ENCODE data around the gene NCOA7.

- TF ChIP-seq, protein P1, sequence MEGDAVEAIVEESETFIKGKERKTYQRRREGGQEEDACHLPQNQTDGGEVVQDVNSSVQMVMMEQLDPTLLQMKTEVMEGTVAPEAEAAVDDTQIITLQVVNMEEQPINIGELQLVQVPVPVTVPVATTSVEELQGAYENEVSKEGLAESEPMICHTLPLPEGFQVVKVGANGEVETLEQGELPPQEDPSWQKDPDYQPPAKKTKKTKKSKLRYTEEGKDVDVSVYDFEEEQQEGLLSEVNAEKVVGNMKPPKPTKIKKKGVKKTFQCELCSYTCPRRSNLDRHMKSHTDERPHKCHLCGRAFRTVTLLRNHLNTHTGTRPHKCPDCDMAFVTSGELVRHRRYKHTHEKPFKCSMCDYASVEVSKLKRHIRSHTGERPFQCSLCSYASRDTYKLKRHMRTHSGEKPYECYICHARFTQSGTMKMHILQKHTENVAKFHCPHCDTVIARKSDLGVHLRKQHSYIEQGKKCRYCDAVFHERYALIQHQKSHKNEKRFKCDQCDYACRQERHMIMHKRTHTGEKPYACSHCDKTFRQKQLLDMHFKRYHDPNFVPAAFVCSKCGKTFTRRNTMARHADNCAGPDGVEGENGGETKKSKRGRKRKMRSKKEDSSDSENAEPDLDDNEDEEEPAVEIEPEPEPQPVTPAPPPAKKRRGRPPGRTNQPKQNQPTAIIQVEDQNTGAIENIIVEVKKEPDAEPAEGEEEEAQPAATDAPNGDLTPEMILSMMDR (IDR thresholded peaks at IDR 0.05), result no peak
- no peak for TF ChIP-seq POLR2A (IDR thresholded peaks at IDR 0.05)
Observed at GRCh38 chr6:125741336-125741735, 49.4 kb upstream of the NCOA7 start.

Measured in upper lobe of left lung (tissue), 4 donors.